ENCODE results near the gene FHL5.
"Not testable (repeated sequence)": the region's sequence is repeated elsewhere in the genome, so short reads cannot be mapped to it uniquely, and the experiment has no call there.

FHL5 gene

GRCh38 chr6:96562886-96563285 is at the start of gene FHL5:
Gene FHL5 (plus strand): TSS chr6:96563128. CDS start chr6:96603614, 40,486 bp downstream.
- ATAC-seq (no peak), DNase-seq (no peak)

- no peak for DNase-seq
- no peak for ATAC-seq
These were observed 42.5 kb upstream of the FHL5 start for GRCh38 chr6:96520171-96521115.

GRCh38 chr6:96521306-96521643 is 41.7 kb upstream of the FHL5 start:
- DNase-seq = no peak
- ATAC-seq = peak; percentile 29

- DNase-seq = peak; percentile 95
These were observed 41.1 kb upstream of the FHL5 start, which contains the start of gene UFL1 for GRCh38 chr6:96521644-96522464. Gene UFL1 (plus strand): TSS chr6:96521806. CDS start chr6:96521874, 68 bp downstream.

GRCh38 chr6:96522465-96523009 is 40.4 kb upstream of the FHL5 start:
- no peak for ATAC-seq
- DNase-seq = no peak

More at GRCh38 chr6:96521644-96522464, 41.1 kb upstream of the FHL5 start, which contains the start of gene UFL1:
- ATAC-seq = peak; percentile 98

- ATAC-seq (no peak), DNase-seq (no peak)
These were observed 34.7 kb upstream of the FHL5 start for GRCh38 chr6:96528193-96528592.

GRCh38 chr6:96532399-96532798 is 30.5 kb upstream of the FHL5 start:
- no peak for ATAC-seq
- DNase-seq = no peak

GRCh38 chr6:96537726-96538125 is 25.2 kb upstream of the FHL5 start:
- DNase-seq (no peak), ATAC-seq (no peak)

- ATAC-seq (no peak), DNase-seq (no peak)
These were observed 20.2 kb upstream of the FHL5 start for GRCh38 chr6:96542702-96543101.

GRCh38 chr6:96545882-96546281 is 17.0 kb upstream of the FHL5 start:
- no peak for ATAC-seq
- no peak for DNase-seq

GRCh38 chr6:96547654-96548053 is 15.3 kb upstream of the FHL5 start:
- ATAC-seq (no peak), DNase-seq (no peak)

- DNase-seq = no peak
- ATAC-seq = no peak
These were observed 8.4 kb upstream of the FHL5 start for GRCh38 chr6:96554558-96554957.

GRCh38 chr6:96559740-96560139 is 3.2 kb upstream of the FHL5 start:
- ATAC-seq, DNase-seq: not testable (repeated sequence)

- DNase-seq = no peak
- ATAC-seq = no peak
These were observed 925 bp downstream of the FHL5 start for GRCh38 chr6:96563853-96564252.

GRCh38 chr6:96570053-96570452 is 7.1 kb downstream of the FHL5 start:
- DNase-seq (no peak), ATAC-seq (no peak)

- ATAC-seq (no peak), DNase-seq (no peak)
These were observed 8.6 kb downstream of the FHL5 start for GRCh38 chr6:96571551-96571950.

GRCh38 chr6:96575359-96575758 is 12.4 kb downstream of the FHL5 start:
- ATAC-seq (no peak), DNase-seq (no peak)

- DNase-seq (no peak), ATAC-seq (no peak)
These were observed 13.3 kb downstream of the FHL5 start for GRCh38 chr6:96576221-96576620.

- DNase-seq = no peak
- no peak for ATAC-seq
These were observed 19.1 kb downstream of the FHL5 start for GRCh38 chr6:96582021-96582420.

- DNase-seq (no peak), ATAC-seq (no peak)
These were observed 19.5 kb downstream of the FHL5 start for GRCh38 chr6:96582436-96582835.

GRCh38 chr6:96604420-96604819 is 41.5 kb downstream of the FHL5 start:
- ATAC-seq (no peak), DNase-seq (no peak)

- DNase-seq (no peak), ATAC-seq (no peak)
These were observed 45.1 kb downstream of the FHL5 start for GRCh38 chr6:96608074-96608473.

- DNase-seq (no peak), ATAC-seq (no peak)
These were observed 47.1 kb downstream of the FHL5 start for GRCh38 chr6:96610019-96610418.

Measured in stimulated activated naive CD8-positive, alpha-beta T cell treated with anti-CD3 and anti-CD28 coated beads, Interleukin-15, Interleukin-2, amounts not matched to agents 100 U/mL and 50 U/mL, for 24 hours (primary cell).